ENCODE measurements around the gene PRCD. TPM values are rescaled to one million over a fixed set of nuclear protein-coding genes. Genes with fewer than 3 reads are reported as not detected.

Gene PRCD
- total and polyA plus RNA-seq, 2 donors (not counting 1 experiment from before 2014, with no cell fraction given) = 18.0 to 30.6 TPM

DNA sequence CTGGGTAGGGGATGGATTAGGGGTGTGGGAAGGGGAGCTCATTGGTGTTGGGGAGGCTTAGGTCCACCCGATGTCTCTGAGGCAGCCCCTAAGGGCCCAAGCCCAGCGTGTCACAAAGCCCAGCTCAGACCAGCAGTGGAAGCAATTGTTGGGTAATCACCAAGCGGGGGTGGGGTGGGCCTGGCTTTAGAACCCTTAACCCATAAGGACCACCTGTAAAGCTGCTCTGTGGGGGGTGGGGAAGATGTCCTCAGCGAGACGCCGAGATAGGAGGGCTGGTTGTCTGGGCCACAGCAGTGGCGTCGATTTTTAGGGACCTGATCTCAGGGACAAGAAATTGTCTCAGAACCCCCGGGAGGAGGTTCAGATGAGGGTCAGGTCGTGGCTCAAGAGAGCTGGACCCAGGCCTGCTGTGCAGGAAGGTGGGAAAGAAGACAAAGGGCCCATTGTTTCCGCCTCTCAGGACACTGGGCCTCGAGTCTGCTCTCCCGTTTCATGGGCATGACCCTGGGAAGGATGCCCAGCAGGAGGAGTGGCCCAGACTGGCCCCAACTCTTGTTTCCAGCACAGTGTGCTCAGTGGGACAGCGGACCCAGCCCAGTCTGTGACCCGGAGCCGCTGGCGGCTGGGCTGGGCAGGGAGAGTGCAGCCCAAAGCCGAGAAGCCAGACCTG is 29.9 kb downstream of the PRCD start:
- peaks cover 19 to 21% of the 10 kb centered on the region in 2 donors for H3K4me1 ChIP-seq (ENCODE audit: control insufficient read depth in 2 of 2, insufficient read depth in 2 of 2, low read length in 2 of 2)
- no peak overlapping the region for H3K4me3 ChIP-seq (ENCODE audit: control extremely low read depth in 1 of 5, extremely low read depth in 1 of 5, insufficient read depth in 1 of 5, low read depth in 2 of 5, low read length in 4 of 5)
- Mint-ChIP-seq H3K27ac (no peak overlapping the region), H3K27me3 (no peaks in the 10 kb centered on the region), H3K9me3 (ENCODE audit: insufficient read depth) (no peaks in the 10 kb centered on the region), H3K4me1 (peaks cover 25% of the 10 kb centered on the region), H3K4me3 (no peak overlapping the region)
- intact Hi-C loops (cut with micrococcal nuclease) = no loop called here
- ATAC-seq (ENCODE audit: low read depth) = no peak
- H3K9ac ChIP-seq (ENCODE audit: low read length) = no peak overlapping the region
- 93% methylated on average over 12 of the region's 18 CpGs for WGBS (ENCODE audit: insufficient coverage)
- POLR2A ChIA-PET = no interaction called here
- H3K27ac ChIP-seq (ENCODE audit: low read length in 2 of 2) = no peak overlapping the region
- no peak overlapping the region for H3K4me2 ChIP-seq (replicated peaks; ENCODE audit: low read depth, low read length, poor library complexity, severe bottlenecking)
- no peaks in the 10 kb centered on the region for H3K27me3 ChIP-seq (replicated peaks in 1 of 4; ENCODE audit: control extremely low read depth in 1 of 4, control insufficient read depth in 3 of 4, insufficient read depth in 4 of 4, low read length in 3 of 4)
- H3K9me3 ChIP-seq (ENCODE audit: control extremely low read depth in 1 of 3, control insufficient read depth in 2 of 3, insufficient read depth in 1 of 3, low read length in 2 of 3) = no peaks in the 10 kb centered on the region
- peaks cover 0 to 11% of the 10 kb centered on the region in 2 experiments for H3K36me3 ChIP-seq (replicated peaks in 1 of 2; ENCODE audit: control extremely low read depth in 1 of 2, control insufficient read depth in 1 of 2, extremely low read depth in 1 of 2, insufficient read depth in 2 of 2, low read length in 1 of 2)
- peaks cover 23% of the 10 kb centered on the region for H4K20me1 ChIP-seq (ENCODE audit: control insufficient read depth, insufficient read depth, low read length, poor library complexity, severe bottlenecking)
- H3K79me2 ChIP-seq (ENCODE audit: control insufficient read depth, insufficient read depth, low read length) = no peaks in the 10 kb centered on the region
- CTCF ChIA-PET = interaction anchor here (0.5 kb wide), 1 partner anchor 47 kb away, joined by 3 read pairs; no protein-coding TSS in a partner anchor
- no peak for TF ChIP-seq EZH2 (IDR thresholded peaks at IDR 0.05; ENCODE audit: borderline replicate concordance, insufficient read depth, low read depth, low read length, poor library complexity, severe bottlenecking)
- TF ChIP-seq, protein P1, sequence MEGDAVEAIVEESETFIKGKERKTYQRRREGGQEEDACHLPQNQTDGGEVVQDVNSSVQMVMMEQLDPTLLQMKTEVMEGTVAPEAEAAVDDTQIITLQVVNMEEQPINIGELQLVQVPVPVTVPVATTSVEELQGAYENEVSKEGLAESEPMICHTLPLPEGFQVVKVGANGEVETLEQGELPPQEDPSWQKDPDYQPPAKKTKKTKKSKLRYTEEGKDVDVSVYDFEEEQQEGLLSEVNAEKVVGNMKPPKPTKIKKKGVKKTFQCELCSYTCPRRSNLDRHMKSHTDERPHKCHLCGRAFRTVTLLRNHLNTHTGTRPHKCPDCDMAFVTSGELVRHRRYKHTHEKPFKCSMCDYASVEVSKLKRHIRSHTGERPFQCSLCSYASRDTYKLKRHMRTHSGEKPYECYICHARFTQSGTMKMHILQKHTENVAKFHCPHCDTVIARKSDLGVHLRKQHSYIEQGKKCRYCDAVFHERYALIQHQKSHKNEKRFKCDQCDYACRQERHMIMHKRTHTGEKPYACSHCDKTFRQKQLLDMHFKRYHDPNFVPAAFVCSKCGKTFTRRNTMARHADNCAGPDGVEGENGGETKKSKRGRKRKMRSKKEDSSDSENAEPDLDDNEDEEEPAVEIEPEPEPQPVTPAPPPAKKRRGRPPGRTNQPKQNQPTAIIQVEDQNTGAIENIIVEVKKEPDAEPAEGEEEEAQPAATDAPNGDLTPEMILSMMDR (IDR thresholded peaks at IDR 0.05) = no peak
- no peak overlapping the region for H2AFZ ChIP-seq (ENCODE audit: insufficient read depth, low read depth, low read length, poor library complexity, severe bottlenecking)
- DNase-seq = no peak

GRCh38 chr17:76570457-76570856 is 30.6 kb downstream of the PRCD start:
- H4K20me1 ChIP-seq (ENCODE audit: control insufficient read depth, insufficient read depth, low read length, poor library complexity, severe bottlenecking) = peaks cover 23% of the 10 kb centered on the region
- POLR2A ChIA-PET = no interaction called here
- no peaks in the 10 kb centered on the region for H3K27me3 ChIP-seq (replicated peaks in 1 of 4; ENCODE audit: control extremely low read depth in 1 of 4, control insufficient read depth in 3 of 4, insufficient read depth in 4 of 4, low read length in 3 of 4)
- H3K27ac ChIP-seq (ENCODE audit: low read length in 2 of 2) = no peak overlapping the region
- CTCF ChIA-PET = interaction anchor here (0.5 to 1.2 kb wide), 2 partner anchors 16 to 46 kb away, joined by 3 to 4 read pairs; partner anchors contain the start of gene ST6GALNAC2
- ATAC-seq (ENCODE audit: low read depth) (no peak), DNase-seq (no peak)
- no peak overlapping the region for H3K4me2 ChIP-seq (replicated peaks; ENCODE audit: low read depth, low read length, poor library complexity, severe bottlenecking)
- intact Hi-C loops (cut with micrococcal nuclease) = no loop called here
- Mint-ChIP-seq H3K9me3 (ENCODE audit: insufficient read depth) (no peaks in the 10 kb centered on the region), H3K27me3 (no peaks in the 10 kb centered on the region), H3K4me3 (no peak overlapping the region), H3K27ac (no peak overlapping the region), H3K4me1 (peaks cover 25% of the 10 kb centered on the region)
- H3K36me3 ChIP-seq (replicated peaks in 1 of 2; ENCODE audit: control extremely low read depth in 1 of 2, control insufficient read depth in 1 of 2, extremely low read depth in 1 of 2, insufficient read depth in 2 of 2, low read length in 1 of 2) = peaks cover 0 to 5% of the 10 kb centered on the region in 2 experiments
- H3K9me3 ChIP-seq (ENCODE audit: control extremely low read depth in 1 of 3, control insufficient read depth in 2 of 3, insufficient read depth in 1 of 3, low read length in 2 of 3) = no peaks in the 10 kb centered on the region
- H3K79me2 ChIP-seq (ENCODE audit: control insufficient read depth, insufficient read depth, low read length) = no peaks in the 10 kb centered on the region
- no peak overlapping the region for H2AFZ ChIP-seq (ENCODE audit: insufficient read depth, low read depth, low read length, poor library complexity, severe bottlenecking)
- WGBS (ENCODE audit: insufficient coverage) = 91% methylated on average over 5 of the region's 7 CpGs
- H3K4me3 ChIP-seq (ENCODE audit: control extremely low read depth in 1 of 5, extremely low read depth in 1 of 5, insufficient read depth in 1 of 5, low read depth in 2 of 5, low read length in 4 of 5) = no peak overlapping the region
- peaks cover 19 to 21% of the 10 kb centered on the region in 2 donors for H3K4me1 ChIP-seq (ENCODE audit: control insufficient read depth in 2 of 2, insufficient read depth in 2 of 2, low read length in 2 of 2)
- no peak for TF ChIP-seq EZH2 (IDR thresholded peaks at IDR 0.05; ENCODE audit: borderline replicate concordance, insufficient read depth, low read depth, low read length, poor library complexity, severe bottlenecking)
- TF ChIP-seq, protein P1 (IDR thresholded peaks at IDR 0.05) = no peak
- H3K9ac ChIP-seq (ENCODE audit: low read length) = no peak overlapping the region
